PC-9 (cell line): ENCODE data around the gene BCO1.

Experiments
- EZH2 ChIP-seq: fragments of 200-600 bp; sonication (generic); IDR thresholded peaks from 2 replicates; pipeline ENCODE4 v1.8.0; 2017; ENCODE audit warnings: antibody characterized with exemption, low read depth
- TF ChIP-seq, protein P1 (sequence below): fragments of 200-600 bp; sonication (generic); conservative IDR thresholded peaks from 2 replicates; pipeline ENCODE4 v1.6.1; 2017; ENCODE audit warnings: mixed run types, antibody characterized with exemption, mild to moderate bottlenecking, moderate library complexity

DNA sequence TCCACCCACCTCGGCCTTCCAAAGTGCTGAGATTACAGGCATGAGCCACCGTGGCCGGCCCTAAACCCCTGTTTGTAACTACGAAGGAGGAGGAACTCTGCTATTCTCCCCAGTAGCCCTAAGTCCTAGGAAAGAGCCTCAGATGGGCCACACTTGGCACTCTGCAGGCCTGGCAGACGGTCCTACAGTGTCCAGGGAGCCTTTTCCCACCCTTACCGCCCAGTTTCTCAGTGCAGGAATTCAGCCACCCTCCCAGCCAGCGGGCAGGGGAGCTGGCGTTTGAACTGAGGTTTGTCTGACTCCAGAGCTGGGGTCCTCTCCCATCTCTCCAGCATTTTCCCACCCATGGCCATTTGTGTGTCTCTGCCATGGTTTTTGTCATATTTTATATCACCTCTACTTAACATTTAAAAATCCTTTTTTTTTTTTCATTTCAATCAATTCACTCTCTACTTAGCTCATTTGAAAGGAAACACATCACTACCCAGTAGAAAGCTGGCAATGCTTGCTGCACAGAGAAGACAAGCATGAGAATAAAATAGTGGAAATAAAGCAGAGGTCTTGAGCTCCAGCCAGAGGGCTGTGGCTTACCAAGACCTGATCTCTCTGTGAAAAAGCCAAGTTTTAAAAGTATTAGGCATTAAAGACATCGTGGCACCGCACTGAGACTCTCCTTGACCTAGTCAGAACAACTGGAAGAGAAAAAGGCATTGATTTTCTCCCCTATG, 34.9 kb downstream of the BCO1 start:
- TF ChIP-seq, protein P1, sequence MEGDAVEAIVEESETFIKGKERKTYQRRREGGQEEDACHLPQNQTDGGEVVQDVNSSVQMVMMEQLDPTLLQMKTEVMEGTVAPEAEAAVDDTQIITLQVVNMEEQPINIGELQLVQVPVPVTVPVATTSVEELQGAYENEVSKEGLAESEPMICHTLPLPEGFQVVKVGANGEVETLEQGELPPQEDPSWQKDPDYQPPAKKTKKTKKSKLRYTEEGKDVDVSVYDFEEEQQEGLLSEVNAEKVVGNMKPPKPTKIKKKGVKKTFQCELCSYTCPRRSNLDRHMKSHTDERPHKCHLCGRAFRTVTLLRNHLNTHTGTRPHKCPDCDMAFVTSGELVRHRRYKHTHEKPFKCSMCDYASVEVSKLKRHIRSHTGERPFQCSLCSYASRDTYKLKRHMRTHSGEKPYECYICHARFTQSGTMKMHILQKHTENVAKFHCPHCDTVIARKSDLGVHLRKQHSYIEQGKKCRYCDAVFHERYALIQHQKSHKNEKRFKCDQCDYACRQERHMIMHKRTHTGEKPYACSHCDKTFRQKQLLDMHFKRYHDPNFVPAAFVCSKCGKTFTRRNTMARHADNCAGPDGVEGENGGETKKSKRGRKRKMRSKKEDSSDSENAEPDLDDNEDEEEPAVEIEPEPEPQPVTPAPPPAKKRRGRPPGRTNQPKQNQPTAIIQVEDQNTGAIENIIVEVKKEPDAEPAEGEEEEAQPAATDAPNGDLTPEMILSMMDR = no peak
- TF ChIP-seq EZH2 = no peak
